Activated T-cell treated with anti-CD3 and anti-CD28 coated beads, Interleukin-2, amount 50 U/mL, for 4 hours (primary cell): Measurements from ENCODE around the gene UBAP2L. TPM values are rescaled to one million over a fixed set of nuclear protein-coding genes. Genes with fewer than 3 reads are reported as not detected.
"Not testable (repeated sequence)": the region's sequence is repeated elsewhere in the genome, so short reads cannot be mapped to it uniquely, and the experiment has no call there.

Source experiments
- ATAC-seq, 2 donors: fragments of 200-7000 bp; cut with Tn5 transposase; one replicate each; pipeline ENCODE4 v1.10.0; 2021
- DNase-seq: peaks from one replicate; pipeline ENCODE4 v3.0.0-alpha.2; 2020
- H3K27me3 Mint-ChIP-seq: one replicate; pipeline ENCODE4 v1.8.0; 2021; ENCODE audit warnings: low read depth, mixed read lengths
- H3K36me3 Mint-ChIP-seq: one replicate; pipeline ENCODE4 v1.8.0; 2022; ENCODE audit warnings: mixed read lengths; ENCODE audit not compliant: insufficient read depth
- H3K4me1 Mint-ChIP-seq: one replicate; pipeline ENCODE4 v1.8.0; 2021; ENCODE audit warnings: low read depth, mixed read lengths
- H3K4me3 Mint-ChIP-seq: one replicate; pipeline ENCODE4 v1.8.0; 2021; ENCODE audit warnings: mild to moderate bottlenecking, moderate library complexity, mixed read lengths
- H3K9me3 Mint-ChIP-seq: one replicate; pipeline ENCODE4 v1.8.0; 2021; ENCODE audit warnings: mixed read lengths
- total RNA-seq, 3 donors: library from RNA; stranded (reverse); gene quantifications; one replicate each; pipeline ENCODE4 v1.2.1, GENCODE V29; 2021

The UBAP2L gene
- total RNA-seq, 3 donors from 2014 or later, result 299 to 328 (median 318) TPM

- Mint-ChIP-seq H3K36me3 (no peaks in the 10 kb centered on the region), H3K4me1 (no peaks in the 10 kb centered on the region), H3K9me3 (peaks cover 11% of the 10 kb centered on the region), H3K27me3 (no peaks in the 10 kb centered on the region), H3K4me3 (no peak overlapping the region)
- no peak for ATAC-seq
- DNase-seq, result no peak
These were observed 74.9 kb downstream of the UBAP2L start for GRCh38 chr1:154295408-154296235.

- ATAC-seq (no peak), DNase-seq (no peak)
- Mint-ChIP-seq H3K27me3 (no peaks in the 10 kb centered on the region), H3K36me3 (no peaks in the 10 kb centered on the region), H3K4me3 (no peak overlapping the region), H3K4me1 (peaks cover 10% of the 10 kb centered on the region), H3K9me3 (no peaks in the 10 kb centered on the region)
These were observed 80.8 kb downstream of the UBAP2L start for GRCh38 chr1:154301582-154301981.

- H3K4me3 Mint-ChIP-seq, result no peak overlapping the region
These were observed 84.0 kb downstream of the UBAP2L start for GRCh38 chr1:154304664-154305337.

GRCh38 chr1:154306151-154306550, 85.4 kb downstream of the UBAP2L start:
- peaks cover 22% of the 10 kb centered on the region for H3K4me1 Mint-ChIP-seq
- H3K9me3 Mint-ChIP-seq, result no peaks in the 10 kb centered on the region
- no peak for DNase-seq
- ATAC-seq, result no peak
- no peaks in the 10 kb centered on the region for H3K27me3 Mint-ChIP-seq
- H3K36me3 Mint-ChIP-seq, result no peaks in the 10 kb centered on the region
- no peak overlapping the region for H3K4me3 Mint-ChIP-seq

More at GRCh38 chr1:154304664-154305337, 84.0 kb downstream of the UBAP2L start:
- ATAC-seq (peak; percentile 93), DNase-seq (peak; percentile 6)
- Mint-ChIP-seq H3K4me1 (peaks cover 22% of the 10 kb centered on the region), H3K36me3 (no peaks in the 10 kb centered on the region), H3K9me3 (no peaks in the 10 kb centered on the region), H3K27me3 (no peaks in the 10 kb centered on the region)

GRCh38 chr1:154307670-154308270, 87.0 kb downstream of the UBAP2L start:
- not testable (repeated sequence) for H3K27me3 Mint-ChIP-seq, H3K4me3 Mint-ChIP-seq, H3K9me3 Mint-ChIP-seq, H3K36me3 Mint-ChIP-seq, DNase-seq
- peaks cover 22% of the 10 kb centered on the region for H3K4me1 Mint-ChIP-seq
- peak in 1 of 2 donors; percentile 8 for ATAC-seq

- H3K27me3 Mint-ChIP-seq, result not testable (repeated sequence)
These were observed 88.4 kb downstream of the UBAP2L start for GRCh38 chr1:154309136-154309535.

GRCh38 chr1:154312229-154313065, 91.7 kb downstream of the UBAP2L start:
- H3K4me1 Mint-ChIP-seq, result peaks cover 11% of the 10 kb centered on the region
- not testable (repeated sequence) for H3K4me3 Mint-ChIP-seq, H3K9me3 Mint-ChIP-seq, ATAC-seq, DNase-seq, H3K27me3 Mint-ChIP-seq, H3K36me3 Mint-ChIP-seq

More at GRCh38 chr1:154309136-154309535, 88.4 kb downstream of the UBAP2L start:
- not testable (repeated sequence) for DNase-seq, H3K36me3 Mint-ChIP-seq, ATAC-seq, H3K9me3 Mint-ChIP-seq, H3K4me3 Mint-ChIP-seq
- peaks cover 22% of the 10 kb centered on the region for H3K4me1 Mint-ChIP-seq

- Mint-ChIP-seq H3K36me3 (no peaks in the 10 kb centered on the region), H3K9me3 (peaks cover 3% of the 10 kb centered on the region), H3K4me1 (peaks cover 6% of the 10 kb centered on the region), H3K27me3 (no peaks in the 10 kb centered on the region), H3K4me3 (no peak overlapping the region)
- ATAC-seq, result no peak
- DNase-seq, result no peak
These were observed 92.3 kb downstream of the UBAP2L start for GRCh38 chr1:154313066-154313356.

- not testable (repeated sequence) for ATAC-seq
These were observed 93.5 kb downstream of the UBAP2L start for GRCh38 chr1:154314226-154314625.

GRCh38 chr1:154316704-154317103, 95.9 kb downstream of the UBAP2L start:
- Mint-ChIP-seq H3K36me3 (no peaks in the 10 kb centered on the region), H3K9me3 (peaks cover 3% of the 10 kb centered on the region), H3K27me3 (no peaks in the 10 kb centered on the region), H3K4me3 (no peak overlapping the region), H3K4me1 (no peaks in the 10 kb centered on the region)
- ATAC-seq, result no peak
- DNase-seq, result no peak

More at GRCh38 chr1:154314226-154314625, 93.5 kb downstream of the UBAP2L start:
- H3K4me1 Mint-ChIP-seq, H3K9me3 Mint-ChIP-seq, H3K36me3 Mint-ChIP-seq, H3K4me3 Mint-ChIP-seq, DNase-seq, H3K27me3 Mint-ChIP-seq: not testable (repeated sequence)

GRCh38 chr1:154318386-154318785, 97.6 kb downstream of the UBAP2L start:
- Mint-ChIP-seq H3K4me3 (no peak overlapping the region), H3K9me3 (peaks cover 3% of the 10 kb centered on the region), H3K4me1 (no peaks in the 10 kb centered on the region), H3K27me3 (peaks cover 3% of the 10 kb centered on the region), H3K36me3 (no peaks in the 10 kb centered on the region)
- DNase-seq (no peak), ATAC-seq (no peak)
